AG09309 (cell line): Measurements from ENCODE around the gene SLIT3.
"Not testable (repeated sequence)": the region's sequence is repeated elsewhere in the genome, so short reads cannot be mapped to it uniquely, and the experiment has no call there.

Experiments used
- DNase-seq: peaks from one replicate; pipeline ENCODE4 v3.0.0-alpha.2; 2010; ENCODE audit warnings: low read depth
- H3K4me3 ChIP-seq: 2 replicates; pipeline ENCODE4 v1.5.1; 2011; ENCODE audit warnings: mild to moderate bottlenecking, low read depth, low read length, moderate library complexity; ENCODE audit not compliant: control insufficient read depth
- CTCF ChIP-seq: IDR thresholded peaks from 2 replicates; pipeline ENCODE4 v1.5.1; 2011; ENCODE audit warnings: mild to moderate bottlenecking, low read depth, low read length, inconsistent platforms; ENCODE audit not compliant: insufficient read depth, control insufficient read depth; ENCODE audit errors: missing control alignments

Gene SLIT3

GRCh38 chr5:169218176-169218575, 82.8 kb downstream of the SLIT3 start:
- no peak for TF ChIP-seq CTCF
- no peak overlapping the region for H3K4me3 ChIP-seq
- DNase-seq, result no peak

- H3K4me3 ChIP-seq, result no peak overlapping the region
- no peak for DNase-seq
- no peak for TF ChIP-seq CTCF
Observed at GRCh38 chr5:169216866-169217265, 84.1 kb downstream of the SLIT3 start.

- TF ChIP-seq CTCF, result no peak
- peak; percentile 28 for DNase-seq
- H3K4me3 ChIP-seq, result no peak overlapping the region
Observed at GRCh38 chr5:169213479-169213878, 87.5 kb downstream of the SLIT3 start.

- not testable (repeated sequence) for DNase-seq
Observed at GRCh38 chr5:169211761-169212160, 89.2 kb downstream of the SLIT3 start.

GRCh38 chr5:169204788-169205400, 96.0 kb downstream of the SLIT3 start:
- no peak overlapping the region for H3K4me3 ChIP-seq
- no peak for DNase-seq
- TF ChIP-seq CTCF, result no peak

More at GRCh38 chr5:169211761-169212160, 89.2 kb downstream of the SLIT3 start:
- H3K4me3 ChIP-seq, result not testable (repeated sequence)

GRCh38 chr5:169202969-169203368, 98.0 kb downstream of the SLIT3 start:
- H3K4me3 ChIP-seq, result no peak overlapping the region
- DNase-seq, result no peak
- TF ChIP-seq CTCF, result no peak

GRCh38 chr5:169201597-169201996, 99.3 kb downstream of the SLIT3 start:
- no peak for DNase-seq
- TF ChIP-seq CTCF, result no peak
- H3K4me3 ChIP-seq, result no peak overlapping the region
